PC-3 (cell line): ENCODE results near the gene DERL3. TPM values are rescaled to one million over a fixed set of nuclear protein-coding genes. Genes with fewer than 3 reads are reported as not detected.

Source experiments
- ATAC-seq: fragments of 200-7000 bp; cut with Tn5 transposase; 2 replicates; pipeline ENCODE4 v1.9.1; 2020; ENCODE audit warnings: mild to moderate bottlenecking, moderate library complexity
- BruUV-seq: library from RNA; stranded (reverse); fragments of 400-500 nt; replicated peaks from 2 replicates; lab custom pipeline; 2021; lab: Mats Ljungman, UMichigan
- CTCF ChIA-PET: fragments of 300-600 bp; sonication (Branson Sonifier 250); formaldehyde crosslinking; loops from one replicate; lab custom pipeline; 2022; ENCODE audit warnings: antibody characterized with exemption; lab: Charles Lee
- POLR2A ChIA-PET: fragments of 300-600 bp; sonication (Branson Sonifier 250); formaldehyde crosslinking; loops from one replicate; lab custom pipeline; 2022; ENCODE audit warnings: antibody characterized with exemption; ENCODE audit not compliant: unreplicated experiment; lab: Charles Lee
- DNase-seq: peaks from one replicate; pipeline ENCODE4 v3.0.0-alpha.2; 2015
- H2AFZ ChIP-seq: fragments of 300-600 bp; sonication (generic); 2 replicates; pipeline ENCODE4 v1.6.0; 2016; ENCODE audit warnings: antibody characterized with exemption, low read length
- H3F3A ChIP-seq: fragments of 300-600 bp; sonication (generic); one replicate; pipeline ENCODE4 v1.6.0; 2017; ENCODE audit warnings: antibody characterized with exemption, low read length, control low read depth, mild to moderate bottlenecking; ENCODE audit not compliant: unreplicated experiment
- H3K27ac ChIP-seq: fragments of 300-600 bp; sonication (generic); 2 replicates; pipeline ENCODE4 v1.5.1; 2016; ENCODE audit warnings: mild to moderate bottlenecking, low read length
- H3K27me3 ChIP-seq: fragments of 300-600 bp; sonication (generic); 2 replicates; pipeline ENCODE4 v1.6.1; 2016; ENCODE audit warnings: low read length, mixed read lengths
- H3K36me3 ChIP-seq: fragments of 300-600 bp; sonication (generic); 2 replicates; pipeline ENCODE4 v1.6.1; 2016; ENCODE audit warnings: low read depth, mixed run types, low read length, mixed read lengths
- H3K4me1 ChIP-seq: fragments of 300-600 bp; sonication (generic); 2 replicates; pipeline ENCODE4 v1.5.1; 2016; ENCODE audit warnings: low read length; ENCODE audit not compliant: insufficient read depth
- H3K4me2 ChIP-seq: fragments of 300-600 bp; sonication (generic); 2 replicates; pipeline ENCODE4 v1.6.0; 2016; ENCODE audit warnings: low read length
- H3K4me3 ChIP-seq: fragments of 300-600 bp; sonication (generic); 2 replicates; pipeline ENCODE4 v1.5.1; 2016; ENCODE audit warnings: mild to moderate bottlenecking, low read length, mixed read lengths
- H3K79me2 ChIP-seq: fragments of 300-600 bp; sonication (generic); 2 replicates; pipeline ENCODE4 v1.6.1; 2017; ENCODE audit warnings: low read length, mixed read lengths
- H3K9ac ChIP-seq: fragments of 300-600 bp; sonication (generic); 2 replicates; pipeline ENCODE4 v1.6.0; 2016; ENCODE audit warnings: mild to moderate bottlenecking, low read length
- H3K9me2 ChIP-seq: fragments of 300-600 bp; sonication (generic); replicated peaks from 2 replicates; pipeline ENCODE4 v1.6.1; 2016; ENCODE audit warnings: mixed run types, low read length, mixed read lengths
- H3K9me3 ChIP-seq: fragments of 300-600 bp; sonication (generic); 2 replicates; pipeline ENCODE4 v1.6.1; 2016; ENCODE audit warnings: low read length, mixed read lengths
- H4K20me1 ChIP-seq: fragments of 300-600 bp; sonication (generic); 2 replicates; pipeline ENCODE4 v1.6.1; 2016; ENCODE audit warnings: low read length, mixed read lengths
- CTCF ChIP-seq: fragments of 300-600 bp; sonication (generic); conservative IDR thresholded peaks from 2 replicates; pipeline ENCODE4 v1.5.1; 2017; ENCODE audit warnings: antibody characterized with exemption, low read depth, mild to moderate bottlenecking, low read length
- EZH2 ChIP-seq: fragments of 300-600 bp; sonication (generic); IDR thresholded peaks from one replicate; pipeline ENCODE4 v1.6.1; 2017; ENCODE audit warnings: antibody characterized with exemption, mild to moderate bottlenecking, low read length; ENCODE audit not compliant: unreplicated experiment
- EZH2phosphoT487 ChIP-seq: fragments of 300-600 bp; sonication (generic); IDR thresholded peaks from 2 replicates; pipeline ENCODE4 v1.6.1; 2018; ENCODE audit warnings: mild to moderate bottlenecking, antibody characterized with exemption, low read length, borderline replicate concordance
- intact Hi-C: fragments of 100-400 bp; cut with micrococcal nuclease; formaldehyde crosslinking; loops from 2 replicates; pipeline ENCODE4 v1.9.0; 2023
- total RNA-seq: library from RNA; depleted of rRNA; stranded (reverse); fragments of >200 nt; gene quantifications from 2 replicates; pipeline ENCODE4 v1.2.3, GENCODE V29; 2014

The DERL3 gene
- total RNA-seq, 1 experiment from 2014 or later = not detected

DNA sequence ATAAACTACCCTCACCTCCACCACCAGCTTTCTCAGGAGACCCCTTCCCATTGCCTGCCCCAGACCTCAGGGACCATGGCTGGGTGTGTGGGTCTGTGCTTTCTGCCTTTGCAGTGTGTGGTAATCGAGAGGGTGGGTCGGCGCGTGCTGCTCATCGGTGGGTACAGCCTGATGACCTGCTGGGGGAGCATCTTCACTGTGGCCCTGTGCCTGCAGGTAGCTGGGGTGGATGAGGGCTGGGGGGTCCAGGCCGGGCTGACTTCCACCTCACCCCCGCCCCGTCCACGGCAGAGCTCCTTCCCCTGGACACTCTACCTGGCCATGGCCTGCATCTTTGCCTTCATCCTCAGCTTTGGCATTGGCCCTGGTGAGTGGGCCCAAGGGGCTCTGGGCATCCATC lies 44.9 kb upstream of the DERL3 start:
- no peak overlapping the region for H3K4me3 ChIP-seq
- no peak for DNase-seq

DNA sequence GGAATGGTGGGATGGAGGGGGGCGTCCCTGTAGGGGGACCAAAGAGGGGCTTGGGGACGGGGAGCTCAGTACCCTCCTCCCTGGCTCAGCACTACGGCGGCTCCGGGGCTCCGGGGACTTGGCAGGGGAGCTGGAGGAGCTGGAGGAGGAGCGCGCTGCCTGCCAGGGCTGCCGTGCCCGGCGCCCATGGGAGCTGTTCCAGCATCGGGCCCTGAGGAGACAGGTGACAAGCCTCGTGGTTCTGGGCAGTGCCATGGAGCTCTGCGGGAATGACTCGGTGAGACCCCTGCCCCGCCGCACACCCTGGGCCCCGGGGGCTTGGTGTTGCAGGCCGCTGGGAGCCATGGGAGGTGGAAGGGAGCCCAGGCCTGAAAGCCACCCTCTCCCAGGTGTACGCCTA lies 43.6 kb upstream of the DERL3 start:
- POLR2A ChIA-PET = no interaction called here
- CTCF ChIA-PET = no interaction called here
- Histone ChIP-seq H3F3A (no peaks in the 10 kb centered on the region), H2AFZ (no peak overlapping the region), H3K9me2 (no peaks in the 10 kb centered on the region), H3K4me1 (no peaks in the 10 kb centered on the region), H3K79me2 (no peaks in the 10 kb centered on the region), H3K9ac (no peak overlapping the region), H3K9me3 (no peaks in the 10 kb centered on the region), H3K4me2 (no peak overlapping the region), H3K36me3 (no peaks in the 10 kb centered on the region), H3K27me3 (no peaks in the 10 kb centered on the region), H3K27ac (no peak overlapping the region), H3K4me3 (no peak overlapping the region), H4K20me1 (no peaks in the 10 kb centered on the region)
- BruUV-seq = no TSS peak
- intact Hi-C loops = no loop called here
- DNase-seq (no peak), ATAC-seq (no peak)
- TF ChIP-seq EZH2 = no peak
- no peak for TF ChIP-seq CTCF
- TF ChIP-seq EZH2phosphoT487 = no peak

More for the DNA sequence above, 44.9 kb upstream of the DERL3 start:
- no TSS peak for BruUV-seq
- H3K36me3 ChIP-seq = no peaks in the 10 kb centered on the region
- H3K4me2 ChIP-seq = no peak overlapping the region
- no peak overlapping the region for H2AFZ ChIP-seq
- ATAC-seq = no peak
- TF ChIP-seq EZH2 (no peak), CTCF (no peak), EZH2phosphoT487 (no peak)
- no peaks in the 10 kb centered on the region for H3K9me2 ChIP-seq
- H3K9ac ChIP-seq = no peak overlapping the region
- no peaks in the 10 kb centered on the region for H3F3A ChIP-seq
- ChIA-PET CTCF (no interaction called here), POLR2A (no interaction called here)
- no peak overlapping the region for H3K27ac ChIP-seq
- intact Hi-C loops = no loop called here
- no peaks in the 10 kb centered on the region for H3K27me3 ChIP-seq
- H3K9me3 ChIP-seq = no peaks in the 10 kb centered on the region
- H4K20me1 ChIP-seq = no peaks in the 10 kb centered on the region
- H3K4me1 ChIP-seq = peaks cover 9% of the 10 kb centered on the region
- H3K79me2 ChIP-seq = no peaks in the 10 kb centered on the region

DNA sequence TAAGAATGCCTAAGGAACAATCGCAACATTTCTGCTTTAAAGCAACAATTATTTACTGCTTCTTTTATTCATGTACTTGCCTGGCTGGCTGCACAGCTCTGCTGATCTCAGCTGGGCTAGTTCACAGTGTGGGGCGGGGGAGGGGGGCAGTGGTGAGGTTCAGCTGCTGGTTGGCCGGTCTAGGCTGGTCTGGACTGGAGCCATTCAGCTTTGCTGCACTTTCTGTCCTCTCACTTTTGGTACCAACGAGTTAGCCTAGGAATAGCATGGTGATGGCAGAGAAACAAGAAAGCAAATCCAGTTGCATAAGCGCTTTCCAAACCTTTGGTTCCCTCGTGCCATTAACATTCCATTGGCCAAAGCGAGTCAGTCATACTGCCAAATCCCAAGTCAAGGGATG lies 39.4 kb upstream of the DERL3 start:
- TF ChIP-seq EZH2 (no peak), EZH2phosphoT487 (no peak), CTCF (no peak)
- H3K4me1 ChIP-seq = no peaks in the 10 kb centered on the region
- no peak overlapping the region for H3K9ac ChIP-seq
- no peak overlapping the region for H3K4me2 ChIP-seq
- no peaks in the 10 kb centered on the region for H4K20me1 ChIP-seq
- H3K36me3 ChIP-seq = no peaks in the 10 kb centered on the region
- CTCF ChIA-PET = no interaction called here
- no TSS peak for BruUV-seq
- H3K27me3 ChIP-seq = no peaks in the 10 kb centered on the region
- no peak overlapping the region for H3K27ac ChIP-seq
- no peak overlapping the region for H3K4me3 ChIP-seq
- H3K9me3 ChIP-seq = no peaks in the 10 kb centered on the region
- ATAC-seq = no peak
- H2AFZ ChIP-seq = no peak overlapping the region
- POLR2A ChIA-PET = no interaction called here
- no peaks in the 10 kb centered on the region for H3K9me2 ChIP-seq
- H3K79me2 ChIP-seq = no peaks in the 10 kb centered on the region
- intact Hi-C loops = no loop called here
- DNase-seq = no peak
- H3F3A ChIP-seq = no peaks in the 10 kb centered on the region
